Measurements from ENCODE around the gene WIPF3.

The WIPF3 gene

GRCh38 chr7:29861884-29862283 is 55.6 kb downstream of the WIPF3 start:
- no peak for TF ChIP-seq CTCF (IDR thresholded peaks at IDR 0.05; ENCODE audit: extremely low read depth, missing control alignments)
- no peak for DNase-seq (ENCODE audit: low spot score)

- TF ChIP-seq CTCF (IDR thresholded peaks at IDR 0.05; ENCODE audit: extremely low read depth, missing control alignments) = no peak
Measured at GRCh38 chr7:29864656-29865055, 58.3 kb downstream of the WIPF3 start.

GRCh38 chr7:29865526-29865925 is 59.2 kb downstream of the WIPF3 start:
- no peak for DNase-seq (ENCODE audit: low spot score)
- no peak for TF ChIP-seq CTCF (IDR thresholded peaks at IDR 0.05; ENCODE audit: extremely low read depth, missing control alignments)

More at GRCh38 chr7:29864656-29865055, 58.3 kb downstream of the WIPF3 start:
- no peak for DNase-seq (ENCODE audit: low spot score)

GRCh38 chr7:29866490-29866930 is 60.2 kb downstream of the WIPF3 start:
- no peak for DNase-seq (ENCODE audit: low spot score)
- TF ChIP-seq CTCF (IDR thresholded peaks at IDR 0.05; ENCODE audit: extremely low read depth, missing control alignments) = no peak

- TF ChIP-seq CTCF (IDR thresholded peaks at IDR 0.05; ENCODE audit: extremely low read depth, missing control alignments) = no peak
- no peak for DNase-seq (ENCODE audit: low spot score)
Measured at GRCh38 chr7:29871787-29872398, 65.6 kb downstream of the WIPF3 start.

- TF ChIP-seq CTCF (IDR thresholded peaks at IDR 0.05; ENCODE audit: extremely low read depth, missing control alignments) = no peak
- DNase-seq (ENCODE audit: low spot score) = no peak
Measured at GRCh38 chr7:29873644-29874294, 67.5 kb downstream of the WIPF3 start.

- TF ChIP-seq CTCF (IDR thresholded peaks at IDR 0.05; ENCODE audit: extremely low read depth, missing control alignments) = no peak
- DNase-seq (ENCODE audit: low spot score) = no peak
Measured at GRCh38 chr7:29875741-29876140, 69.4 kb downstream of the WIPF3 start.

Data from GM20000 (cell line).